ENCODE measurements around the gene ADAM12.

- TF ChIP-seq CTCF (IDR thresholded peaks at IDR 0.05; ENCODE audit: low read depth, low read length, missing input control) = no peak
- TF ChIP-seq ZBTB33 (IDR thresholded peaks at IDR 0.05) = no peak
- TF ChIP-seq YY1 (IDR thresholded peaks at IDR 0.05) = no peak
- TF ChIP-seq TAF1 (conservative IDR thresholded peaks at IDR 0.05) = no peak
- TF ChIP-seq MAX (IDR thresholded peaks at IDR 0.05) = no peak
- no peak for TF ChIP-seq RAD21 (IDR thresholded peaks at IDR 0.05)
- no peak for TF ChIP-seq ATF3 (IDR thresholded peaks at IDR 0.05)
- TF ChIP-seq FOXA1 (IDR thresholded peaks at IDR 0.05) = no peak
- no peak for TF ChIP-seq RXRA (IDR thresholded peaks at IDR 0.05)
- no peak for TF ChIP-seq REST (IDR thresholded peaks at IDR 0.05)
- no peak for TF ChIP-seq EGR1 (IDR thresholded peaks at IDR 0.05; ENCODE audit: low read depth in 2 of 2)
- no peak for TF ChIP-seq HNF4G (IDR thresholded peaks at IDR 0.05)
- no peak for TF ChIP-seq HNF4A (conservative IDR thresholded peaks at IDR 0.05)
- no peak for TF ChIP-seq GABPA (IDR thresholded peaks at IDR 0.05 in 1 of 2, conservative IDR thresholded peaks at IDR 0.05 in 1 of 2)
These were observed 245.2 kb downstream of the ADAM12 start for GRCh38 chr10:126143117-126143516.

All from liver (tissue), 3 donors.